Activated CD4-positive, alpha-beta T cell treated with anti-CD3 and anti-CD28 coated beads, Interleukin-2, Interleukin-6, amounts not matched to agents 100 ng/mL and 50 ng/mL, durations not matched to agents 16 hours and 8 hours (primary cell): Measurements from ENCODE around the gene DARS2.
"Not testable (repeated sequence)": the region's sequence is repeated elsewhere in the genome, so short reads cannot be mapped to it uniquely, and the experiment has no call there.

Source experiments
- DNase-seq: peaks from one replicate; pipeline ENCODE4 v3.0.0-alpha.2; 2020

Gene DARS2

DNA sequence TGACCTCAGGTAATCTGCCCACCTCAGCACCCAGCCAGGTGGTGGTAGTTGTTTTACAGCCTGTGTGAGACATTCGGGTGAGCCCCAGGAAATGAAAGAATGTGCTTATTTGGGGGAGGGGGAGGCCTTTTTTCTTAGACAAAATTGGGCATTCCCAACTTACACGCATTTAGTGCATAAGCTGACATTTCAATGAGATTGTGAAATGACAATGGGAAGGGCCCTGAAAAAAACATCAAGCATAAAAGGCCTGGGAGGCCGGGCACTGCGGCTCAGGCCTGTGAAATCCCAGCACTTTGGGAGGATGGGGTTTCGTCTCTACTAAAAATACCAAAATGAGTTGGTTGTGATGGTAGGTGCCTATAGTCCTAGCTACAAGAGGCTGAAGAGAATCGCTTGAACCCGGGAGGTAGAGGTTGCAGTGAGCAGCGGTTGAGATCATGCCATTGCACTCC, 38.3 kb downstream of the DARS2 start:
- peak; percentile 67 for DNase-seq

DNA sequence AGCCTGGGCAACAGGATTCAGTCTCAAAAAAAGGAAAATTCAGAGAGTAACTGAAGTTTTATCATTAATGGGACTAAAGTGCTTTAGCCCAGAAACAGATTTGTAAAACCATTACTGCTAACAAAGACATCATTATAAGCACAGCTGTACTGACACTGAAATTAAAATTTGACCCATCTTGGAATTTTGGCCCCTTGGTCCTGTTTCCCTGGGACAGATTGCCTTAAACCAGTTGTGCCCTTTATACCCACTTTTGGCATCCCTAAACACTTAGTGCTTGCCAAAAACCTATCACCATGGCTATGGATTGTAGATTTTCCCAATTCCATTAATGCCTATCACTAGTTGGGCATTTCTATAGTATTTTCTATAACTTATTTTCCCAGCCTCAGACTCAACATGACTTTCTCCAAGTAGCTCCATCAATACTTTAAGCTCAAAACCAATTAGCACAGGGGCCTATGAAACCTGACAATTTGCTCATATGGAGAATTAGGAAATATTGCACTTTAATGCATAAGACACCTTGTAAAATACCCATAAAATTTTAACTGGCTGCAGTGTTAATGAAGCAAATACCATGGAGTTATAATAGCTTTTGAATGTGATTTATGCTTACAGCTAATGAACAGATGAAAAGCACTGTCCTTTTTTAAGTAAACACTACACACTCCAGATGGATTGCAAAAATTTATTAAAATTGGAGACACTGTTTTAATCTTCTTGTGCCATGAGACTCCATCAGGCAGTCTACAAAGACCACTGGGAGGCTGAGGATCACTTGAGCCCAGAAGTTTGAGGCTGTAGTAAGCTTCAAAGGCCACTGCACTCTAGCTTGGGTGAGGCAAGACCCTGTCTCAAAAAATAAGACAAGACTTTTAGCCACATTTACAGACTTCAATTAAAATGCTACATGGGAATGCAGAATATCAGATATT, 39.0 kb downstream of the DARS2 start:
- DNase-seq = peak; percentile 18

DNA sequence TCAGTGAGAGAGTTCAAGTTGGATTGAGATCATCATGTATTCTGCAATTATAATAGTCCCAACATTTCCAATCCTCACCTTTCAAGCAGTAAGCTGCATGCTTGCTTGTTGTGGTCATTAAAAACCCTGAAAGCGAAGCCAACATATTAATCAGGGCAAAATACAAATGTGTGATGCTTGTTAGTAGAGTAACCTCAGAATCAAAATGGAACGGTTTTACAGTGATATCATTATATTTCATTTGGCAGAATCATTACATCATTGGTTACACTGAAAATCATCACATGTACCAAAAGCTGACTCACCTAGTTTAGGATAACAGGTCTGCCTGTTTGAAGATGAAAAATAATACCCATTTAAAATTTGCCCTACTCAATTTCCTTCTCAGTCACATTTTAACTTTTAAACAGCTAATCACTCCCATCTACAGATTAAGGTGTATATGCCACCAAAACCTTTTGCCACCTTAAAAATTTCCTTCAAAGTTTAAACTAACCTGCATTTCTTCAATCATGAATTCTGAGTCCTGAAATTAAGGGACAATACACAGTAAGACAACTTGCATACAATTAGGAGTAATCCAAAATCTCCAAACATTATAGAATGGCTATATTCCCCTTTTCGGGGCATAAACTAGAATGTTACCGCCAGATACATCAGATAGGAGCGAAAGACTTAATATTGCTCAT, 39.9 kb downstream of the DARS2 start:
- DNase-seq = peak; percentile 23

DNA sequence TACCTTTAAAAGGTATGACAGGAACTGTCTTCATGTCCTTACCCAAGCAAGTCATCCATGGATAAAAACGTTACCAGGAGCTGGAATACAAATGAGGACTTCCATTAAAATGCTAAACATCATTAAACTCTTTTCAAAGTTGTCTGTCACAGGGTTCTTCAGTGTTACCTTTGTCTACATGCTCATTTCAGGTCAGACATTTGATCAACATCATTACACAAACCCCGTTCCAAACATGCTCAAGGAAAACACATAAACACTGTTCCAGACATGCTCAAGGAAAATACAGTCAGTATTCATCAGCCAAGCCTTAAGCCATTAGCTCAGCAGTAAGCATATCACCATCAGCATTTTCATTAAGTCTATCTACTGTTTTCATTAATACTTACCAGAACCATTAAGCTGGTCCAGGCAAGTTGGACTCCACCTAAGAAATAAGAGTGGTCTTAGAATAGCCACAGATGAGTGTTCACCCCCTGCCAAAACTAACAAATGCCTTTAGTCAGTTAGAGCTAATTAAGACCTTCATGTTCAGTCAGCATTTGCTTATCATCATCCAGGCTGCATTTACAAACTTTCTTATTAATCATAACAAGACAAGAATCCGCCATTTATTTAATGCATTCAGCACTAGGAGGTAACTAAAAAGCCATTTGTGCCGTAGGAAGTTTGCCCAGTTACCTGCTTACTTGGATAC, 41.1 kb downstream of the DARS2 start:
- peak; percentile 23 for DNase-seq

DNA sequence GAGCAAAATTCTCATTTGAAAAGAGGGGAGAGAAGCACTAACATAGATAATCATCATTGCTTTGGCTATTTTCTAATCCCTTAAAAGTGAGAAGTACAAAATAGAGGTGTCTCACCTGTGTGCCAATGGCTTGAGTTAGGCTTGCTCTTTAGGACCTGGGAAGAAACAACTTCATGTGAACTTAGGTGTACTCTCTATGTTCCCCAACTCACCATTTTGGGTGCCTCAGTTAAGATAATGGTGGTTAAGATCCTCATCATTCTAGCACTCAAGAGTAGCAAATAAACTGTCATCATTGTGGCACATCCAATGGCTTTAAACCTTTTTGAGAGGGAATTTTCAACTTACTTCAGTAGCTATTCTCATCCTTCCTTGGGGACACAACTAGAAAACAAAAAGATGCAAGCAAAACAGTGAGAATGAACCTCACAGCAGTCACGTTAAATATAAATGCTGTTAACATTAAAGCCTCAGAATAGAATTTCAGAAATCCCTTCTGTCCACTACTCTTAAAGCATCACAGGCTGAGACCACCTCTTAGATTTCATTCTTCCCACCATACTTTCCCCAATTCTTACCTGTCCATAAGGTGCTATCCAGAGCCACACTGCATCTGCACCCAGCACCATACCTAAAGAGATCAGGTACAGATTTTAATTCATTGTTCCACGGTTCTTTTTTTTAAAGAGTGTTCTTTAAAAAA, 42.1 kb downstream of the DARS2 start:
- DNase-seq = peak; percentile 42

DNA sequence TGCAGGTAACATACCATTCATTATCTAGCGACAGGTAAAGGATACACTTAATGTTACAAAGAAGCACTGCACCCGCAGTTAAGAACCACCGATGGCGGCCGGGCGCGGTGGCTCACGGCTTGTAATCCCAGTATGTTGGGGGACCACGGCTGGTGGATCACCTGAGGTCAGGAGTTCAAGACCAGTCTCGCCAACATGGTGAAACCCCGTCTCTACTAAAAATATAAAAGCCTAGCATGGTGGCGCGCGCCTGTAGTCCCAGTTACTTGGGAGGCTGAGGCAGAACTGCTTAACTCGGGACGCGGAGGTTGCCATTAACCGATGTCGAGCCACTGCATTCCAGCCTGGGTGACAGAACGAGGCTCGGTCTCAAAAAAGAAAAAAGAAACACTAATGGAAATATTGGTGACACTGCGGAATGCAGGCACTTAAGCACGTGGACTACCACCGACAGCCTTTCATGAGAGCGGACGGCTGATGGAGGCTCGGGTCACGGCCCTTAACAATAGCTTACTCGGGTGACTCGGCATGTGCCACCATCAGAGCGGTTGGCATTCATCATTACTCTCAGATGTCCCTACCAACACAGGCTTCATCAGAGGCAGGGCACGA, 42.8 kb downstream of the DARS2 start:
- peak; percentile 55 for DNase-seq

DNA sequence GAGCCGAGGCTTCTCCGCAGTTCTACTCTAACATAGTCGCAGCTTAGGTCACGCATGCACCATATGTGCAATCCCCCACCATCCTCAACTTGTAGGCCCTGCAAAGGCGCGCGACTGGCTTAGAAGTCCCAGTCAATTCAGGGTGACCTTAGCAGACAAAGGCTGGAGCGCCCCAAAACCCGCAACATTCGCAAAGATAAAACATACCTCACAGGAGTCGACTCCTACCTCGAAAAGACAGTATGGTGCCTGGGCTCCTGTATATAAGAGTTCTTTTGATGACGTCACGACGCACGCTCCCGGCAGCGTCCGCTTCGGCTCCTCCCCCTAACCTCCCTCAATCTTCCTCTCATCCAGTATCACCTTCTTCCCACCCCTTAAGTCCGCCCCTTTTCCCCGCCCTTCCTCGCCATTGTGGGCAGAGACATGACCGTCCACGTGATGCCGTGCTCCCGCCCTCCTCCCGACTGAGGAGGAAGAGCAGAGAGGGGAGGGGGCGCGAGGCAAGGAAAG, 43.3 kb downstream of the DARS2 start, which contains the start of gene GAS5:
TSS of gene GAS5 (minus strand) at position 237 of the 513 bp plus-strand sequence.
- DNase-seq = peak; percentile 100

DNA sequence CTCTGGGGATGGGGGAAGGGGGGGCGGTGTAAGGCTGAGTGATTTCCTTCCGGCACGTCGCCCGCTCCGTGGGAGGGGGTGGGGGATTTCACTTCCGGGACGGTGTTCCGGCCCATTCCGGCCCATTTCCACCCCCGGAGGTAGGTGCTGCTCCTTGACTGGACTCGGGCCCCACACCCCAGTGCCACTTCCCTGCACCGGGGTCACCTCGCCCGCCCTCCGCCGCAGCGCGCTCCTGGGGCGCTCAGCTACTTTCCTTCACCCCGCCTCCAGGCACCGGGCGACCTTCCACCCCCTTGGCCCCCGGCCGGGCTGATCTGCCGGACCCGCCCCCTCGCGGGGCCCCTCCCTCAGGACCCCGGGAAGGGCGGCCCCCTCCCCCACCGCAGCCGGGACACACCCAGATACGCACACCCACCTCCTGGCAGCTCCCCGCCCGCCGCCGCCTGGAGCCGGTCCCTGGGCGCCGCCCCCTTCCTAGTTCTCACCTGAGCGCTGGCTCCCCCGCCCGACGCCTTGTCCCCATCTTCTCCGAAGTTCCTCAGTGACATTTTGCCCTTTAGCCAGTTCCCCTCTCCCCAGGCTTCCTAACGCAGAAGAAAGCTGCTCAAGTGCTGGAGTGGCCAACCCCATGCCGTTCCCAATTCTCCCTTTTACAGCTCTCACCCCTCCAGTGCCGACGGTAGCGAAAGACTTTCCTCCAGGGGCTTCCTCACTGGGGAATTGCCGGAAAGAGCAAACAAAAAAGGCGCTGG, 44.0 kb downstream of the DARS2 start, which contains the start of gene ZBTB37:
TSS of gene ZBTB37 (plus strand) at position 115 of the 755 bp plus-strand sequence. CDS start 1,846 bp downstream, outside the sequence.
- peak; percentile 98 for DNase-seq

DNA sequence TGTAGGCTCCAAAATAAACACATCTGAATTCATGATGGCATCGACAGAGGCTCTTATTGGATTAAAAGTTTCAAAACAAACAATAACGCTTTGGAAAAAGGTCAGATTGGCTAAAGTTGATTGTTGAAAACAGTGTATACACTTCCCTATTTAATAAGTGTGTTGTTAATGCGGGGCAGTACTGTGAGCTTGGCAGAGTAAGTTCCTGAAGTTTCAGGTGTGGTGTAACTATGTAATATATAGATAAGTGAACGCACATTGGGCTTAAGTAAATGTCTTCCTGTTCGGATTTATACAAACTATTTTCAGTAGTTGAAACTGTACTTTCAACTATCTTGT, 44.5 kb downstream of the DARS2 start:
- peak; percentile 3 for DNase-seq

DNA sequence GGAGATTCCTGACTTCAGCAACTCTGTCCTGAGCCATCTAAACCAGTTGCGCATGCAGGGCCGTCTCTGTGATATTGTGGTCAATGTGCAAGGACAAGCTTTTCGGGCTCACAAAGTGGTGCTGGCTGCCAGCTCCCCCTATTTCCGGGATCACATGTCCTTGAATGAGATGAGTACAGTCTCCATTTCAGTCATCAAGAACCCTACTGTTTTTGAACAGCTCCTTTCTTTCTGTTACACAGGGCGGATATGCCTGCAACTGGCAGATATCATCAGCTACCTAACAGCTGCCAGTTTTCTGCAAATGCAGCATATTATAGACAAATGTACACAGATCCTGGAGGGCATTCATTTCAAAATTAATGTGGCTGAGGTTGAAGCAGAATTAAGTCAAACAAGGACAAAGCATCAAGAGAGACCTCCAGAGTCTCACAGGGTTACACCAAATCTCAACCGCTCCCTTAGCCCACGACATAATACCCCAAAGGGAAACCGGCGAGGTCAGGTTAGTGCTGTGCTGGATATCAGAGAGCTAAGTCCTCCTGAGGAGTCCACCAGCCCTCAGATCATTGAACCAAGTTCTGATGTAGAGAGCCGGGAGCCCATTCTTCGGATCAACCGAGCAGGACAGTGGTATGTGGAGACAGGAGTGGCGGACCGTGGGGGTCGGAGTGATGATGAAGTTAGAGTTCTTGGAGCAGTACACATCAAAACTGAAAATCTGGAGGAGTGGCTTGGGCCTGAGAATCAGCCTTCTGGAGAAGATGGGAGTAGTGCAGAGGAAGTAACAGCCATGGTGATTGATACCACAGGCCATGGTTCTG, 46.0 kb downstream of the DARS2 start:
- DNase-seq = peak; percentile 88

DNA sequence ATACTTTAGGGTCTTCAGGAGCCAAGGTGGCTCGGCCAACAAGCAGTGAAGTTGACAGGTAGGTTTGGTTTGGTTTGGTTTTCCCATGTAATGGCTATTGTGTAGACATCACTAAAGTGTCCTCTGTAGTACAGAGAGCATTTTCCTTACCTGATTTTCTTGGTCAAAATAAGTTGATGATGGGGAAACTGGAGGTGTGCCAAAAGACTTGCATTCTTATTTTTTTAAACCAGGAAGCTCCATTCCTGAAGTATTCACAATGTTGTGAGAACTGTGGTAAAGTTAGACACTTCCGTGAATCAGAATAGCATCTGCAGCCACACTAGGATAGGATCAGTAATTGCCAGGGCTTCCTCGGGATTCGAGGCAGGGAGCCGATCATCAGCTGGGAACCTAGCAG, 46.6 kb downstream of the DARS2 start:
- DNase-seq = no peak

DNA sequence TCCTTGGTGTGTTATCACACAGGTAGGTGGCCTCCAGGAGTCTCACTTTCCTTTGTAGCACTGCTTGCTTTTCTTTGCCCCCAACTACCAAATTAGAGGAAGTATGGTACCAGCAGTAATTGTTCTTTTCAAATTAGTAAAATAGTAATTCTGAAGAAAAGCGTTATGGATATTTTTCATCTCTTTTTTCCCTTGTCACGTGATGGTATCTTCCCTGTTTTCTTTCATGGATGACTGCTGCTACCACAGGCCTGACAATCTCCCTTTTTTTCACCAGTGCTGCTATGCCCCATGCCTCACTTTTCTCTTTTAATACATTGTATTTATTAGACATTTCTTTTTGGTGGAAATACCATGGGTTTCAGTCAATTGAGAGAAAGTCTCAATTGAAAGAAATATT, 47.0 kb downstream of the DARS2 start:
- no peak for DNase-seq

DNA sequence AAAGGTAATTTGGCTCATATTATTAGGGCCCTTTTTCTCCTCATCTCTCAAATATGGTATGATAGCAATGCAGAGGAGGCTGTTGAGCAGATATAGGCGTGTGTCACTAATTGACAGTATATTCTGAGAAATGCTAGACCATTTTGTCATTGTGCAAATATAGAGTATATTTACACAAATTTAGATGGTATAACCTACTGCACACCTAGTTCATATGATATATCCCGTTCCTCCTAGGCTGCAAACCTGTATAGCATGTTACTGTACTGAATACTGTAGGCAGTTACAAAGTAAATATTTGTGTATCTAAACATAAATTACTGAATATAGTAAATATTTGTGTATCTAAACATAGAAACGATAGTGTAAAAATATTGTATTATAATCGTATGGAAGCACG, 52.3 kb downstream of the DARS2 start:
- no peak for DNase-seq

DNA sequence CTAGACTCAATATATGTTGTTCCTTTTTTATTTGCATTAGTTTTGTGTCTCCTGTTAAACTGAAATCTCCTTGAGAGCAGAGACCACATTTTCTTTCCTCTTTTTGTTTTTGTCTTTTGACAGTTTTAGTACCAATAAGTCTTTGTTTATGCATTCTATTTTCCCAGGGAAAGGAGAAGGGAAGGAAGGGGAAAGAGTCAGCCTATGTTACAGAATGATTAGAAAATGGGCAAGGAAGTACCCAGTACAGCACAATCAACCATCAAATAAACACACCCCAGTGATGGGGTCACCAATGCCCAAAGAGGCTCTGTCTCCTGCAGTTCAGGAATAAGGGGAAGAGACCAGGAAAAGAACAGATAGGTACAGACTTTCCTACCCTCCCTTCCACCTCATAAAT, 53.8 kb downstream of the DARS2 start:
- DNase-seq = no peak

DNA sequence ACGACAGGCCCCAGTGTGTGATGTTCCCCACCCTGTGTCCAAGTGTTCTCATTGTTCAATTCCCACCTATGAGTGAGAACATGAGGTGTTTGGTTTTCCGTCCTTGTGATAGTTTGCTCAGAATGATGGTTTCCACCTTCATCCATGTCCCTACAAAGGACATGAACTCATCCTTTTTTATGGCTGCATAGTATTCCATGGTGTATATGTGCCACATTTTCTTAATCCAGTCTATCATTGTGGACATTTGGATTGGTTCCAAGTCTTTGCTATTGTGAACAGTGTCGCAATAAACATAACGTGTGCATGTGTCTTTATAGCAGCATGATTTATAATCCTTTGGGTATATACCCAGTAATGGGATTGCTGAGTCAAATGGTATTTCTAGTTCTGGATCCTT, 56.6 kb downstream of the DARS2 start:
- DNase-seq = not testable (repeated sequence)

DNA sequence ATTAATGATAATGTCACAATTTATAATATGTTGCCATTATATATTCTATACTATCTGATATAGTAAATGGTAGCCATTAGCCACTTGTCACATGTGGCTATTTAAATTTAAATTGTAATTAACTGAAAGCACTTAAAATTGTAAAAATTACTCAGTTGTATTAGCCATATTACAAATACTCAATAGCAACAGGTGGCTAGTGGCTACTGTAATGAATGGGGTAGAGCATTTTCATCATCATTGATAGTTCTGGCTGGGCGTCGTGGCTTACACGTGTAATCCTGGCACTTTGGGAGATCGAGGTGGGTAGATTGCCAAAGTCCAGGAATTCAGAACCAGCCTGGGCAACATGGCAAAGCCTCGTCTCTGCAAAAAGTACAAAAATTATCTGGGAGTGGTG, 60.2 kb downstream of the DARS2 start:
- no peak for DNase-seq

DNA sequence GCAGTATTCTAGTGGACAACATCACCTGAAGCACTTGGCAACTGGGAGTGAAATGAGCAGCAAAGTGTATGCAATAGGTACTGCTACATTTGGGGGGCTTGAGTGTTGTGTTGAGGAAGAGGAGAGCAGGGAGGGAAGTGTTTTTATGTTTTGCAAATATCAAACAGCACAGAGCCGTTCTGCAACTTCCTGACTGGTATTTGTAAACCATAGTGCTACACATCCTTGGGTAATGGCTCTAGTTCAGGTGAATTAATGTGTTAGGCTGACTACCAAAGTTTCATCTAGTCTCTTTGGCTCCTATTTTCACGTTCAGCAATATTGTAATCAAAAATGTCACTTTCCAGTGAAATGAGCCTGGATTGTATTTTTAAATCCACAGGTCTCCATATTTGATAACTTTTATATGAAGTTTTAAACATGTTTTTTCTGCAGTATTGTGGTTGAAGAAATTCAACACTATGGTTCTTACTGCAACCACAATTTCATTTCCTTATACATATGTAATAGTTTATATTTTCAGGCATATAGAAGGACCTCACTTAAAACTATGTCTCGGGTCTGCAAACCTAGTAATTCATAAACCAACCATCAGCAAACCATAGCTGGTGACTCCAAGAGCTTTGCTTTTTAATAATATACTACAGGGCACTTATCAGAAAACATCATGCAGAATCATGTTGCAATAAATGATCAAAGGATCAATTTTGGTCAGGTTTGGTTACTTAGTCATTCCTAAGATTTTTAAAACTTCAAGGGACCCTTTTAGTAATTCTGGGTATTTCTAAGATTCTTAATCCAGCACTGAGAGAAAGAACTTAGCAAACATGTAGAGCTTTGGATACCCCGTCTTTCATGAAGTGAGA, 62.5 kb downstream of the DARS2 start:
- no peak for DNase-seq

DNA sequence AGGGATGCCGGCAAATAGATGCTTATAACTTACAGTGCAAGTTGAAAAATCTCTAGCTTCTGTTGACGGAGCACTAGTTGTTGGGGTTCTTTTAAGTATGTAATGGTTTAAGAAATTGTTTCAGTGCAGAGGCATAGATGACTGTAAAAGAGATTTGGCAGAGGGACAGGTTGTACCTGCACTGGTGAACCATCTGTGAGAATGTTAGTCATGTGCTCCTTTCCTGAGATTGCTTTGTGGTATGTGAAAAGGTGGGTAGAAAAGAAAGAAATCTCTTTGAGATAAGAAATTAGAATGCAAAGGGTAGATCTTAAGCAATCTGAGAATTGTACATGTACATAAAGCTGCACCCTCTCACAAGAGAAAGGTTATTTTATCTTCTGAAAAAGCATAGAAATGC, 63.2 kb downstream of the DARS2 start:
- no peak for DNase-seq

DNA sequence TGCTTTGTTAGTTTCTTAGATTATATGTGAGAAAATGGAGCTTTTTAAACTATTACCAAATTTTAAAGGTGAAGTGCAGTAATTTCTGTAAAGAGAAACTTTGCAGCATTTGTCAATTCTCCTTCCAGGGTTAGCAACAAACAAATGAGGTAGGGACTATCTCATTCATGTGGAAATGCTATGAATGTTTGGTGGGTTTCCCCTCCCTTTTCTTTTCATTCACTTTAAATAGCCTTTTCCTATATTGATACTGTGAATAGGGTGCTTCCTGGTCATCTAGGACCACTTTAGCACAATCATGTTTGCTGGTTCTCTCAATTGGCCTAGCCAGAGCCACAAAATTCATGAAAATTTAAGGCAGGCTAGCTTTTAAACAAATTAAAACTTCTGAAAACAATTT, 64.3 kb downstream of the DARS2 start:
- no peak for DNase-seq
